Posterior cingulate gyrus (tissue), 11 donors: Measurements from ENCODE around the gene KCNF1.

Source experiments
- DNase-seq, 10 donors: peaks; one replicate each; pipeline versions ENCODE4 v3.0.0 to v3.0.0-alpha.2; 2020 to 2021; ENCODE audit warnings: mixed read lengths in 3 of 10
- intact Hi-C: fragments of 100-400 bp; cut with DNase I; formaldehyde crosslinking; loops from one replicate; pipeline ENCODE4 v1.15.1; 2023

Gene KCNF1, protein sequence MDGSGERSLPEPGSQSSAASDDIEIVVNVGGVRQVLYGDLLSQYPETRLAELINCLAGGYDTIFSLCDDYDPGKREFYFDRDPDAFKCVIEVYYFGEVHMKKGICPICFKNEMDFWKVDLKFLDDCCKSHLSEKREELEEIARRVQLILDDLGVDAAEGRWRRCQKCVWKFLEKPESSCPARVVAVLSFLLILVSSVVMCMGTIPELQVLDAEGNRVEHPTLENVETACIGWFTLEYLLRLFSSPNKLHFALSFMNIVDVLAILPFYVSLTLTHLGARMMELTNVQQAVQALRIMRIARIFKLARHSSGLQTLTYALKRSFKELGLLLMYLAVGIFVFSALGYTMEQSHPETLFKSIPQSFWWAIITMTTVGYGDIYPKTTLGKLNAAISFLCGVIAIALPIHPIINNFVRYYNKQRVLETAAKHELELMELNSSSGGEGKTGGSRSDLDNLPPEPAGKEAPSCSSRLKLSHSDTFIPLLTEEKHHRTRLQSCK

DNA sequence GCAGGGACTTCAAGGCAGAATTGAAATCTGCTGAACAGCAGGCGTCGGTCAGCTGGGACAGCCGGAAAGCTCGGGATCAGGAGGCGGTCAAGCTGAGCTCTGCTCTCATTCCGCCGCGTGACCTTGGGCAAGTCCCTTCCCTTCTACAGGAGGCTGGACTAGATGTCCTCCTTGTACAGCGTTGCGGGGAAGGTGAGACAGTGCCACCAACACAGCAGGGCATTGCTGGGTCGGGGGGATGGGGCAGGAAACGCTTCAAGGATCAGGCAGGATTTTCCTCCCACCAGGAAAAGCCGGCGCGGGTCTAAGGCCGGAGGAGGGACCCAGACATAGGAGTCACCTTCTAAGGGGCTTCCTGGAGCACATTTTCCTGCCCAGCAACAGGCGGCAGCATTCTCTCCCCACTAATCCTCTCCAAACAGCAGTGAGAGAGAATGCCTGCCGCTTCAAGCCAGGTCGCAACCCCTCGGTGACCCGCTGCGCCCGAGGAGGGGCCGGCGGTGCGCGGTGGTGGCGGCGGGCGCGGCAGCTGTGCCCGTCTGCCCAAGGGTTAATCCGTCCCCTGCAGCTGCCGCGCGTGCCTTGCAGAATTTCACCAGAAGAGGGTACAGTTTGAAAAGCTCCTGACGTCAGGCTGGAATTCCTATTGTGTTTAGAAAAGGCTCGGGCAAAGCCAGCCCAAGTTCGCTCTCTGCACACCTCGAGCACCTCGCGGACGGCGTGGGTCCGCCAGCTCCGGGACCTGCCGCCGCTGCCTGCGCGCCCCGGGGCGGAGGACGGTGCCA is at the start of gene KCNF1:
TSS of gene KCNF1 (plus strand) at position 644 of the 785 bp plus-strand sequence. CDS start 493 bp downstream, outside the sequence.
- DNase-seq, result peak in 5 of 10 donors; percentile 8 to 92 (median 82)
- intact Hi-C loops, result loop anchor here (5.0 to 10.0 kb wide), 2 partner anchors 74 to 213 kb away; no protein-coding TSS in a partner anchor

DNA sequence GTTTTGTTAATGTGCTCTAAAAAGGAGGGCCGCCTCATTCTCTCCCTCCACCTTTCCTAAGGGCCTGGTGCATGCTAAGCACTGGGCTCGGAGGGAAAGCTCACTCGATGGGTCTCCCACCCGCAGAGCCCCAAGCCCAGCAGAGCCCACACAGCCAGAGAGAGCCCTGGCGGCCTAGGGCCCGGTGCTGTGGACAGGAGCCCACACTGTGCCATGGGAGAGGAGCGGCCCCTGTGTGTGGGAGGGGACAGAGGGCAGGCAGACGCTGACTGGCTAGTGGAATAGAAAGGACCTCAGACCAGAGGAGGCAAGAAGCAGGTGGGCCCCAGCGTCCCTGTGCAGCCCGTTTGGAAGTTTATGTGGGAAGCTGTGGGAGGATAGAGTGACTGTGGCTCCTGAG is 49.4 kb upstream of the KCNF1 start:
- intact Hi-C loops, result no loop called here
- DNase-seq, result no peak

DNA sequence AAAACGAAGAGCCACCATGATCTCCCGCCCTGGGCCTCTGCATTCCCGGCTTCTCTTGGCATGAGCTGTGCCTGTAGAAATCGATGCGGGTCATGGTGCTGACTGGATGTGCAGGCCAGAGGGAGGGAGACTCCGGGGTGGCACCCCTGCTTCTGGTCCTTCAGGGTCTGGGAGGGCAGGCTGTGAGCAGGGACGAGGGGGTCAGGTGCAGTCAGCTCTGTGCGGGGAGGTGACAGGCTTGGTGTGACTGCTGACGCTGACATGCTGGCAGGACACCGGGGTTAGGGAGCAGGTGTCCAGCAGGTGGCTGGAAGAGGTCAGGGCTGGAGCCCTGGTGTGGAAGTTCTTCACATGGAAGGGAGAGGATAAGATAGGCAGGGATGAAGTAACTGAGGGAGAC is 48.7 kb upstream of the KCNF1 start:
- DNase-seq, result no peak
- intact Hi-C loops, result no loop called here

DNA sequence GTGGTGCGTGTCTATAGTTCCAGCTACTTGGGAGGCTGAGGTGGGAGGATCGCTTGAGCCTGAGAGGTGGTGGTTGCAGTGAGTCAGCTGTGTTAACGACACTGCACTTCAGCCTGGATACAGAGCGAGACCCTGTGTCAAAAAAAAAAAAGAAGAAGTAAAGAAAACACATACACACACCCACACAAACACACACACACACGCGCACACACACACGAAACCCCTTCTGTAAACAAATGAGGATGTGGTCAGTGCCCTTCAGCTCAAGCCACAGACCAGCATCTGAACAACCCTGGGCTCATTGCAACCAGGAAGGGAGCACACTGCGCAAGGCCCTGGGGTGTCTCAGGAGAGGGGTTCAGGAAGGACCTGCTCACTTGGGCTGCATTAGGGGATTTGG is 47.9 kb upstream of the KCNF1 start:
- intact Hi-C loops, result no loop called here
- DNase-seq, result no peak

DNA sequence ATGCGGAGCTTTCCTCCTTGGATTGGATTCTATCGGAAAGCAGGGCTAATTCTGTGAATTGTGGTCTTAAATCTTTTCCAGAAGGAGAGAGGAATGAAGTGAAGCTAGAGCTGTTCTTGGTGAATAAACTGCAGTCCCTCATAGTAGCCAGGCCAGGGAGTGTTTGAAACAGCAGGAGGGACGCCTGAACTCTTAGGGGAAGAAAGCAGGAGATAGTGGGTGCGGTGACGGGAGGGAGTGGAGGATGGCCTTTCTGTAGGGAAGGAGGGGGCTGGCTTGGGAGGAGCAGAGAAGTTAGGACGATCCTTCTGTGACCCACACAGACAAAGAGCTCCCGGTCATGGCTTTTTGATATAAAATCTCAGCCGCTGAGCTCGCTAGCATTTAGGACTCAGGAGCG is 47.5 kb upstream of the KCNF1 start:
- DNase-seq, result no peak
- intact Hi-C loops, result no loop called here

DNA sequence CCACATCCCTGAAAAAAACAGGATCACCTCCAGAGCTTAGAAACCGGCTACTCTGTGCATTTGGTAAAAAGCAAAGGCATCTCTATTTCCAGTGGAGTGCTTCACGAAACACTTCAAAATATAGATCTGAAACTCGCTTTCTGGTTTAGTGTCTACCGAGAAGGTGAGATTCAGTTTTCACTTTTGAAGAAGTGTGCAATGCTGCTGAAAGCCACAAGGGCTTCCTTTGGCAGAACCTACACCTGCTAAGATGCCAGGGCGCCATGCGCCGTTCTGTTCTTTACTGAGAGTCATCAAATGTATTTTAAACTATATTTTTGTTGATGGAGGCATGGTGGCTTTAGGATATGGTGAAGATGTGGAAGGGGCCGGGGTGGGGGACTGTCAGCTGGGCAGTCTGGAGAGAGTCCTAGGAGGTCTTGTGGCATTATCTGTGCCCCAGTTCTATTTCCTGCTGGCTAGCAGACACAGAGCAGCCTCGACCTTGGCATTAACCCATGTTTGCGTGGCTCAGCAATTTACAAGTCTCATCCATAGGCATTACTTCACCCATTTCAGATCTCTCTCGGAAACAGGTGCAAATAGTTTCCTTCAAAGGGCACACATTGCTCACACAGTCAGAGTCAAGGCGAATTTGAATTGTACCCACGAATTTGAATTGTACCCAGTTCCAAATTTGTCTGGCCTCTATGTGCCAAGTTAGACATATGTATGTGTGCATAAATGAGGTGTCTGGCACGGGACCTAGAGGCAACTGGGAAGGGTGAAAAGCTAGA is 46.7 kb upstream of the KCNF1 start:
- intact Hi-C loops, result no loop called here
- peak in 4 of 10 donors; percentile 45 to 89 (median 72) for DNase-seq

DNA sequence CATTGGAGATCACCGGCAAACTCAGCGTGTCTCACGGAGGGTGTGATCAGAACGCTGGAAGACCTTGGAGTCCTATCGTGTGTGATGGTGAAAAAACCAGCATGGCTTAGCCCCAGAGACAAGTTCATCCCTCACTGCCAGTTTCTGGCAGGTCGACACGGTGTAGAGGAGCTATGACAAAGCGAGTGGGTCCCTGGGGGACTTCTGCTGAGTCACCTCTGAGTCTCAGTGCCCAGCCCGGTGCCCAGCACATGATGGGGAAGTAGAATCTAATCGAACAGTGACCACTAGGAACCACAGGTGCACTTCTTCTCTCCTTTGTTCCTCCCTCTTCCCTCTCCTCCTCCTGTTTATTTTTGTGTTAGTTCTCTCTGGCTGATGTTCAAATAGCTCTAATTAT is 45.9 kb upstream of the KCNF1 start:
- DNase-seq, result no peak
- intact Hi-C loops, result no loop called here

DNA sequence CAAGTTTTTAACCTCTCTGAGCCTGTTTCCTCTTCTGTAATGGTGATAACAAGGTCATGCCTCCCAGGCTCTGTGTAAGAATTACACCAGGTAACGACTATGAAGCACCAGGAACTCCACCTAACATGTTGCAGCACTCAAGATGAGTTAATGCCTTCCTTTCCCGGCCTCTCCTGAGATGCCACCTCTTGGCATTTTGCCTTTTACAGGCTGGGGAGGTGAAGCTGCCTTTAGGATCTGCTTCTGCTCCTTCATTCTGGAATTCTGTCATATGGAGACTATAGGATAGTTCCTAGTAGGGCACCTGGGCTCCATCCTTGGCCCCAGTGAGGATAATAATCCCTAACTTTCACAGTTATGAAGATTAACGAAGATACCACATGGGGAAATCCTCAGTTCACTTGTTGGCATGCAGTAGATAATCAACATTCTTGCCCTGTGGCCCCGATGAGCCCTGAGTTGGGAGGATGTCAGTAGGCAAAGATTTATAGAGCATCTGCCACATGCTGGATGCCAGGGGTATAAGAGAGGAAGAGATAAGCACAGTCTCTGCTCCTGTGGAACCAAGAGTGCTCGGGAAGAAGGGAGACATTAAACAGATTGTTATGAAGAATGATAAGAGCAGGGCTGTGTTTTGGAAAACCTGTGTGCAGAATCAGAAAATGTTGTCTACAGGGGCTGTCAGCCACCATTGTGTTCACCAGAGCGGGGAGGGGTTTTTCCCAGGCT is 43.9 kb upstream of the KCNF1 start:
- intact Hi-C loops, result no loop called here
- DNase-seq, result no peak

DNA sequence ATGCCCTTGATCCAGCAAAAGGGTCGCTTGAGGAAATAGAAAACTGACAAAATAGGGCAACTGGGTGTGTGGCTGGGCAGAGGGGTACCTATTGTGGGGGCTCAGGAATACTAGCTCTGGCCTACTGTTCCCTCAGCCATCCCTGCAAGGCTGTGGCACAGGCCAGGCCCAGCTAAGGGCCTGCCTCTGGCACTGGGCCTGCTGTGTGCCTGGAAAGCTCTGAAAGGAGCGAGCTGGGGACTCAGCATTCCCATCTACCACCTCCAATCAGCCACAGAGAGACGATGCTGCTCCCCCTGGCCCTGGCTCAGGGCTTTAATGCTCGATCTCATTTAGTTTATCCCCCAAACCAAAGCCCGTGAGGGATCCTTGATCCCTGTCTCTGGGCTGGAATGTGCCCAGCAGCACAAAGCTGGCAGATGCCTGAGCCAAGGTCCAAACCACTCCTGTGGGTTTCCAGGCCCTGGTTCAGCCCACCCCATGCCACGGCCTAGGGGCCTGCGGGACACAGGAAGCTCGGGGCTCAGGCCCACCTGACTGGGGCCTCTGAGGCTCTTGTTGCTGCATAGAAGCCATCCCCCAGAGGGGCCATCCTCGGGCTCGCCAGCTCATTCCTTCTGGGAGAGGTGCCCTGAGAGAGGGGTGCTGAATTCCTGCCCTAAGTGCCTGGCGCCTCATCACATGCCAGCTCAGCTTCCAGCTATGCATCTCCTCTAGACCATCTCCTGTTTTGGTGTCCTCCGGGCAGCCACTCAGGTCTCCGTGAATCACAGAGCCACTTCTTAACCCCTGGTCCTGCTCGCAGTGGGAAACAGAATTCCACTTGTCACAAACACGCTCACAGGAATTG is 43.0 kb upstream of the KCNF1 start:
- no peak for DNase-seq
- intact Hi-C loops, result no loop called here

DNA sequence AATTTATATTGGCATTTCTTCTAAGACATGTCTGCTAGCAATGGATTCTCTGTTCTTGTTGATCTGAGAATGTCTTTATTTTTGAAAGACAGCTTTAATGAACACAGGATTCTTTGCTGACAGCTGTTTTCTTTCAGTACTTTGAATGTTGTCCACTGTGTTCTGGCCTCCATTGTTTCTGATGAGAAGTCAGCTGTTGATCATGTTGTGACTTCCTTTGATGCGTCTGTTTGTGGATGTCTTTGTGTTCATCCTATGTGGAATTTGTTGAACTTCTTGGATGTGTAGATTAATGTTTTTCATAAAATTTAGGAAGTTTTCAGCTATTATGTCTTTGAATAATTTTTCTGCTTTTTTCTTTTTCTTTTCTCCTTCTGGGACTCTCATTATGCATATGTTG is 39.8 kb upstream of the KCNF1 start:
- intact Hi-C loops, result no loop called here

DNA sequence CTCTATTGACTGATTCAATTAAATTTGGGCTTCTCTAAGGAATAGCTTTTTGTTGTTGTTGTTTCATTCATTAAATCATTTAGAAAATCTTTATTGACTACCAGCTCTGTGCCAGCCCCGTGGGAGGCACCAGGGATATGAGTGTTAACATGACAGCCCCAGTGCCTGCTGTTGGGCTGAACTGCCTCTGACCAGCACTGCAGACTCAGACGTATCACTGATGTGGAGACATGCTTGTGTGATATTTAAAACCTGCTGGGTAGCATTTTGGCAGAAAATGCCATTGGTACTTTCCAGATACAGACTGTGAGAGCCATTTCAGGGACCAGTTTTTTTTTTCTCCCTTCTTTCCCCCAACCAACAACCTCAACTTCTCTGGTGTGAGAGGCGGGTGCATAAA is 38.6 kb upstream of the KCNF1 start:
- DNase-seq, result no peak
- intact Hi-C loops, result no loop called here

More for the DNA sequence above, 39.8 kb upstream of the KCNF1 start:
- DNase-seq, result no peak

DNA sequence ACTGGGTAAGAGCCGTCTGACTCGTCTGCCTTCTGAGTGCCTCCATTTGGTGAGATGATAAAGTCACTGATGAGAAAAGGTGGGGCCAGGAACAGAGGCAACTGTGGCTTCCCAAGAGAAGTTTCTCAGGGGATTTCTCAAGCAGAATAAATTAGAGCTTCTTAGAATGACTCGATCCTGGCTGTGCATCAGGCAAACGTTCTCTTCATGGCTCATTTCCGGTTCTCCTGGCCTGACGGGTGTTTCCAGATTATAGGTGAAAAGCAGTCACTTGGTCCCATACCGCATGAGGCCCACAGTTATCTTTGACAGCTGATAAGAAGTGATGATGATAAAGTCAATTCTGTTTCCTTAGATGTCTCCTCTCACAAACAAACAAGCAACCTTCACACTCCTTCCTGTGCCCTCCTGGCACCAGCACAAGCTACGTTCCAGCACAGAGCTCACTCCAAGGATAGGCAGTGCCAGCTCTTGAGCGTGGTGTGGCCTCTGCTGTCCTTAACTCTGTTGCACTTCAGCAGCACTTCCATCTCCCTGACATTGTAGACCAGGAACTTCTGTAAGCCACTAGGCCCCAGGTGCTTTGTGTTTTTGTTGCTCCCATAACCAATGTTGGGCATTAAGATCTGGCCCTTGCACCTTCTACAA is 37.8 kb upstream of the KCNF1 start:
- DNase-seq, result no peak
- intact Hi-C loops, result no loop called here

DNA sequence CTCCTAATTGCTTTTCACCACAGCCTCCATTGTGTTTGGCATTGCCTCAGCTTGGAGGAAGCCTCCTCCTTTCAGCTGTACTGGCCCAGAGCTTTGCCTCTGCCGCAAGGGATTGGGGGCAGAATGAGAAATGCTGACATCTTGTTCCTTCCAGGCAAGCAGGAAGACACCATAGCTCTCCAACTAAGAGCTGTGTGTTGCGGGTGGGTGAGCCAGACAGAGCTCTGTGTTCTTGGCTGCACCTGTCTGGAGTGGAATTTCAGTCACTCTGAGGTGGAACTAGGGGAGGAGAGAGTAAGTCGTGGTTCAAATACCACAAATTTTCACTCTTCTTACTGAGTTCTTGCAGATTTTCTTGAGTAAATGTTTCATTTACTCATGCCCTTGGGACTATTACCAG is 36.6 kb upstream of the KCNF1 start:
- no peak for DNase-seq

DNA sequence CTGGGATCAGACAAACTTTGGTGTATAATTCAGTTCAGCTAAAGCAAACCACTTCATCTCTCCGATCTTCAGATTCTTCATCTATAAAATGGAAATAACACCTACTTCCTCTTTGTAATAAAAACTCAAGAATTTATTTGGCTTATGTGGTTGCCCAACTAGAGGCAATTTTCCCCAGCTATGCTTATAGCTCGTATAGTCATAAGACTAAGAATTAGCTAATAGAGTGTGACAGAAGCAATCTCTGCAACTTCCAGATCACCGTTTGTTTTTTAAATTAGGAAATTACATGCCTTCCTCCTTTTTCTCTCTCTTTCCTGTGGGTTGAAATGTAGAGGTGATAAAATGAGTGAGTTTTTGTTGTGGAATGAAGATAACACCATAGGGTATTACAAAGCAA is 35.3 kb upstream of the KCNF1 start:
- intact Hi-C loops, result no loop called here
- DNase-seq, result no peak

More for the DNA sequence above, 36.6 kb upstream of the KCNF1 start:
- intact Hi-C loops, result no loop called here

DNA sequence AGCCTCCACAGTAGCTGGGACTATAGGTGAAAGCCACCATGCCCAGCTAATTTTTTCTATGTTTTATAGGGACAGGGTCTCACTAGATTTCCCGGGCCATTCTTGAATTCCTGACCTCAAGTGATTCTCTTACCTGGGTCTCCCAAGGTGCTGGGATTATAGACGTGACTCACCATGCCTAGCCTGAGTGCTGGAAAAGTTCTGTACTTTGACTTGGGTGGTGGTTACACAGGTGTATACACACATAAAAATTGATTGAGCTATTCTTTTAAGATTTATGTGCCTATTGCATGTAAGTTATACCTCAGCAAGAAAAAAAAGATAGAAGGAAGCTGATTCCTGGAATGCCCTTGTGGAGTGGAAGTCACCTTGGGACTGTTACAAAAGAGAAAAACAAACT is 34.8 kb upstream of the KCNF1 start:
- no peak for DNase-seq
- intact Hi-C loops, result no loop called here

DNA sequence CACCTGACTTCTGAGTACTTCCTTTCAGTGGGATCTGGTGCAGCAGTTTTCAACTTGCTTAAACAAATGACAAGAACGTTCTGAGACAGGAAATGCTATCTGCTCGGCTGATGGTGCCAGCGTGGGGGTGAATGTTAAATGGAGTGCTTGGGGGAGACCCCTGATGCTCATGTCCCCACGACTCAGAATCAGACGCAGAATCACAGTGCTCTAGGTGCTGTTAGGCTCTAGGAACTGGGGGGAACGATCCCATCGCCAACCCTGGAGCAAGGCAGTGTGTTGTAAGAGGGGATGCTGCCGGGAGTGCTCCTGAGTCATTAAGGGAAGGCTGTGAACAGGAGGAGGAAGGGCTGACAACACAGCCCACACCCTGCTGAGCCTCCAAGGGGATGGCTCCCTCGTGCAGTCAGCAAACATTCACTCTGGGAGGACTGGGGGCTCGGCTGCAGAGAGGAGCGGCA is 34.1 kb upstream of the KCNF1 start:
- intact Hi-C loops, result no loop called here

DNA sequence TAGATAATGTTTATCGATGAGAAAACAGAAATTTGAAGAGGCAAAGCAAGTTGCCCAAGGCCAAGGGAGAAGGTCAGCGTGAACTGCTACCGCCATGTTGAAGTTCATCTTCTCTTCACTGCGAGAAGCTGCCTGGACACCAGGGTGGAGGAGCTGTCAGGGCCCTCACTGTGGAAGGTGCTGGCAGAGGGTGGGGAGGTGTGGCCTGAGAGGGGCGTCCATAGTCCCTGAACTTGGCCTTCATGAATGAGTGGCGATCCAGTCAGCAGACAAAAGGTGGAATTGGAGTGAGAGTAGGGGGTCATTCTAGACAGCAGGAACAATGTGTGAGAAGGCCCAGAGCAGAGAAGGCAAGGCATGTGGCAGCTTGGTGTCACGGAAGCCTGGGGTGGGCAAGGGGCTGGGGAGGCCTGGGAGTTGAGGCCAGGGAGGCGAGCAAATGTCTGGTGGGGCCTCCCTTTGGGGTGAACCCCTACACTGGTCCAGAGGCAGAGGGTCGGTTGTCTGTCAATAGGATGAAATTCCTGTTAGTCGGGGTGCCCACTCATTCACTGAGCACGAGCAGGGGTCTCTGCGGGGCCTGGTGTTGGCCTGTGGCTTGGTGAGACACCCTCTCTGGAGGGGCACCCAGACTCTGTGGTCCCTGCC is 33.3 kb upstream of the KCNF1 start:
- DNase-seq, result peak in 1 of 10 donors; percentile 62
- intact Hi-C loops, result no loop called here

More for the DNA sequence above, 34.1 kb upstream of the KCNF1 start:
- peak in 4 of 10 donors; percentile 16 to 89 (median 65) for DNase-seq

DNA sequence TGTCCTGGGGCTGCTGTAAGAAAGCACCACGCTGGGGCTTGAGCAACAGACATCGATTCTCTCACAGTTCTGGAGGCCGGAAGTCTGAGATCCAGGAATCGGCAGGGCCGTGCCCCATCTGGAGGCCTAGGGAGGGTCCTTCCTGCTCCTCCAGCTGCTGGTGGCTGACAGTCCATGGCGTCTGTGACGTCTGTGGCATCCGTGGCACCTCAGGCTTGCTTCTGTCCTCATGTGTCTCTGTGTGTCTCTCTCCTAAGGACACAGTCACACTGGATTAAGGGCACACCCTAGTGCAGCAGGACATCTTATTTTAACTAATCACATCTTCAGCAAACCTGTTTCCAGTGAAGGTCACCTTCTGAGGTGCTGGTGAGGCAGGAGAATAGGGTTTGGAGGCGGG is 32.6 kb upstream of the KCNF1 start:
- DNase-seq, result no peak
- intact Hi-C loops, result no loop called here
